ENCODE measurements around the gene DBH.

DNA sequence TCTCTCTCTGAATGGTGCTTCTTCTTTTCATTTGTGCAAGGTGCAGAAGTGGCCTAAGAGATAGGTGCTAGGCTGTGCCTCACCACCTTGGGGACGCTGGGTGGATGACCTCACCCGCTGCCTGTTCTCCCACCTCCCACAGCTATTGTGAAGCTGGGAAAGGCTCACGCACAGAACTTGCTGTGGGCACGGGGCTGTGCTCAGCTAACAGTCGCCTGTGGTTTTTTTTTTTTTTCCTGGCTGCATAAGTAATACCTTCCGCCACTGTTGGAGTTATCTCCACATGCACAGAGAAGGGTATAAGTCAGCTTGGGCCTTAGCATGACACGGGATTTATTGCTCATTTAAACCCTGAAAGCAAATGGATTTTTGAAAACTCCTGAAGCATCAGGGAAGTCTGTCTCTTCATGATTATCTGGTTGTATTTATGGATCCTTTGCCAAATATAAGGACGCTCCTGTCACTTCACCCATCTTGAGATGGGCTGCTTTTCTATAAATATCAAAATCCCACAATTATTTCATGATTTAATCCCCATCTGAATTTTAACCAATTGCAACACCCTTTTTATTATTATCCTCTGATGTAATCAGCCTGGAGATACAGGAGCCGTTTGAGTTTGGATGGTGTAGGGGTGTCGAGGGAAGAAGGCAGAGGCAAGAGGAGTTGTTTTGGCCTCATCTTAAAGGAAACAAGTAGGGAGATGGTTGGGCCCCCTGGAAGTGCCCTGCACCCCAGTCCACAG is 9.0 kb downstream of the DBH start:
- TF ChIP-seq TAF1 (IDR thresholded peaks at IDR 0.05; ENCODE audit: borderline replicate concordance, insufficient read depth, low read length) (no peak), POLR2AphosphoS5 (IDR thresholded peaks at IDR 0.05; ENCODE audit: low read depth, low read length) (no peak), SIN3A (IDR thresholded peaks at IDR 0.05; ENCODE audit: borderline replicate concordance, insufficient read depth, low read length) (no peak), FOXP2 (optimal IDR thresholded peaks at IDR 0.05; ENCODE audit: borderline replicate concordance, extremely low read depth, extremely low read length, insufficient read depth) (no peak)
- TF ChIP-seq, protein P1, sequence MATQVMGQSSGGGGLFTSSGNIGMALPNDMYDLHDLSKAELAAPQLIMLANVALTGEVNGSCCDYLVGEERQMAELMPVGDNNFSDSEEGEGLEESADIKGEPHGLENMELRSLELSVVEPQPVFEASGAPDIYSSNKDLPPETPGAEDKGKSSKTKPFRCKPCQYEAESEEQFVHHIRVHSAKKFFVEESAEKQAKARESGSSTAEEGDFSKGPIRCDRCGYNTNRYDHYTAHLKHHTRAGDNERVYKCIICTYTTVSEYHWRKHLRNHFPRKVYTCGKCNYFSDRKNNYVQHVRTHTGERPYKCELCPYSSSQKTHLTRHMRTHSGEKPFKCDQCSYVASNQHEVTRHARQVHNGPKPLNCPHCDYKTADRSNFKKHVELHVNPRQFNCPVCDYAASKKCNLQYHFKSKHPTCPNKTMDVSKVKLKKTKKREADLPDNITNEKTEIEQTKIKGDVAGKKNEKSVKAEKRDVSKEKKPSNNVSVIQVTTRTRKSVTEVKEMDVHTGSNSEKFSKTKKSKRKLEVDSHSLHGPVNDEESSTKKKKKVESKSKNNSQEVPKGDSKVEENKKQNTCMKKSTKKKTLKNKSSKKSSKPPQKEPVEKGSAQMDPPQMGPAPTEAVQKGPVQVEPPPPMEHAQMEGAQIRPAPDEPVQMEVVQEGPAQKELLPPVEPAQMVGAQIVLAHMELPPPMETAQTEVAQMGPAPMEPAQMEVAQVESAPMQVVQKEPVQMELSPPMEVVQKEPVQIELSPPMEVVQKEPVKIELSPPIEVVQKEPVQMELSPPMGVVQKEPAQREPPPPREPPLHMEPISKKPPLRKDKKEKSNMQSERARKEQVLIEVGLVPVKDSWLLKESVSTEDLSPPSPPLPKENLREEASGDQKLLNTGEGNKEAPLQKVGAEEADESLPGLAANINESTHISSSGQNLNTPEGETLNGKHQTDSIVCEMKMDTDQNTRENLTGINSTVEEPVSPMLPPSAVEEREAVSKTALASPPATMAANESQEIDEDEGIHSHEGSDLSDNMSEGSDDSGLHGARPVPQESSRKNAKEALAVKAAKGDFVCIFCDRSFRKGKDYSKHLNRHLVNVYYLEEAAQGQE (IDR thresholded peaks at IDR 0.05; ENCODE audit: insufficient read depth in 1 of 2, low read depth in 2 of 2, low read length in 2 of 2): no peak
